ENCODE results near the gene USP28. TPM values are rescaled to one million over a fixed set of nuclear protein-coding genes. Genes with fewer than 3 reads are reported as not detected.

Gene USP28
- total and polyA plus RNA-seq, 2 of the 8 experiments (the other 6 are each of a cell fraction or from before 2014, with no cell fraction given), result 82.6 to 119 TPM

GRCh38 chr11:113871336-113871735, 4.0 kb downstream of the USP28 start (continued):
- TF ChIP-seq MAX (IDR thresholded peaks at IDR 0.05) (no peak), SP1 (IDR thresholded peaks at IDR 0.05; ENCODE audit: low read depth, low read length) (no peak), RNF2 (IDR thresholded peaks at IDR 0.05; ENCODE audit: borderline replicate concordance, low read depth, low read length, missing control alignments, poor library complexity, severe bottlenecking) (no peak), TBP (IDR thresholded peaks at IDR 0.05; ENCODE audit: low read depth, low read length) (no peak), USF2 (IDR thresholded peaks at IDR 0.05; ENCODE audit: low read length) (no peak), HDAC6 (IDR thresholded peaks at IDR 0.05; ENCODE audit: low read depth, low read length) (no peak), TEAD4 (IDR thresholded peaks at IDR 0.05; ENCODE audit: low read depth, low read length) (no peak)

All from H1 (cell line).